ENCODE data around the gene NECTIN2.
A peak's percentile ranks its signal among the peaks of the same experiment; 100 is the strongest.

The NECTIN2 gene

DNA sequence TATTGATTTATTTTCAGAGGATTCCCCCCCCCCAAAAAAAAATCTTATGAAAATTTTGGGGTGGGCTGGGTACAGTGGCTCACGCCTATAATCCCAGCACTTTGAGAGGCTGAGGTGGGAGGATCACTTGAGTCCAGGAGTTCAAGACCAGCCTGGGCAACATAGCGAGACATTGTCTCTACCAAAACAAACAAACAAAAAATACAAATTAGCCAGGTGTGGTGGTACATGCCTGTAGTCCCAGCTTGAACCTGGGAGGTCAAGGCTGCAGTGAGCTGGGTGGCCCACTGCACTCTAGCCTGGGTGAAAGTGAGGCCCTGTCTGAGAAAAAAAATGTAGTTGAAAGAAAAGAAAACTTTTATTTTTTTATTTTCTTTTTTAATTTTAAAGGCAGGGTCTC is 17.9 kb downstream of the NECTIN2 start:
- ChIA-PET POLR2A (ENCODE audit: low non-redundant PET) (no interaction called here), CTCF (no interaction called here)

DNA sequence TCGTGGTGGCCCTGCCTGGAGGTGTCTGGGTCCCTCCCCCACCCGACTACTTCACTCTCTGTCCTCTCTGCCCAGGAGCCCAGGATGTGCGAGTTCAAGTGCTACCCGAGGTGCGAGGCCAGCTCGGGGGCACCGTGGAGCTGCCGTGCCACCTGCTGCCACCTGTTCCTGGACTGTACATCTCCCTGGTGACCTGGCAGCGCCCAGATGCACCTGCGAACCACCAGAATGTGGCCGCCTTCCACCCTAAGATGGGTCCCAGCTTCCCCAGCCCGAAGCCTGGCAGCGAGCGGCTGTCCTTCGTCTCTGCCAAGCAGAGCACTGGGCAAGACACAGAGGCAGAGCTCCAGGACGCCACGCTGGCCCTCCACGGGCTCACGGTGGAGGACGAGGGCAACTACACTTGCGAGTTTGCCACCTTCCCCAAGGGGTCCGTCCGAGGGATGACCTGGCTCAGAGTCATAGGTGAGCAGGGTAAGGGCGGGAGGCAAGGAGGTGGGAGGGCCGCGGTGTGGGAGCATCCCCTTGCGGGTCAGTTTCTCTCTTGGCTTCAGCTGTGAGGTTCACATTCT is 19.2 kb downstream of the NECTIN2 start:
- TF ChIP-seq, protein P1, sequence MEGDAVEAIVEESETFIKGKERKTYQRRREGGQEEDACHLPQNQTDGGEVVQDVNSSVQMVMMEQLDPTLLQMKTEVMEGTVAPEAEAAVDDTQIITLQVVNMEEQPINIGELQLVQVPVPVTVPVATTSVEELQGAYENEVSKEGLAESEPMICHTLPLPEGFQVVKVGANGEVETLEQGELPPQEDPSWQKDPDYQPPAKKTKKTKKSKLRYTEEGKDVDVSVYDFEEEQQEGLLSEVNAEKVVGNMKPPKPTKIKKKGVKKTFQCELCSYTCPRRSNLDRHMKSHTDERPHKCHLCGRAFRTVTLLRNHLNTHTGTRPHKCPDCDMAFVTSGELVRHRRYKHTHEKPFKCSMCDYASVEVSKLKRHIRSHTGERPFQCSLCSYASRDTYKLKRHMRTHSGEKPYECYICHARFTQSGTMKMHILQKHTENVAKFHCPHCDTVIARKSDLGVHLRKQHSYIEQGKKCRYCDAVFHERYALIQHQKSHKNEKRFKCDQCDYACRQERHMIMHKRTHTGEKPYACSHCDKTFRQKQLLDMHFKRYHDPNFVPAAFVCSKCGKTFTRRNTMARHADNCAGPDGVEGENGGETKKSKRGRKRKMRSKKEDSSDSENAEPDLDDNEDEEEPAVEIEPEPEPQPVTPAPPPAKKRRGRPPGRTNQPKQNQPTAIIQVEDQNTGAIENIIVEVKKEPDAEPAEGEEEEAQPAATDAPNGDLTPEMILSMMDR (conservative IDR thresholded peaks at IDR 0.05; ENCODE audit: low read depth), result no peak
- ChIA-PET CTCF (interaction anchor here (0.7 kb wide), 1 partner anchor 315 kb away, joined by 4 read pairs; no protein-coding TSS in a partner anchor), POLR2A (ENCODE audit: low non-redundant PET) (no interaction called here)
- no peak for DNase-seq (ENCODE audit: low spot score)
- no peak overlapping the region for H3K27ac ChIP-seq

More for the DNA sequence above, 17.9 kb downstream of the NECTIN2 start:
- H3K27ac ChIP-seq, result no peak overlapping the region
- TF ChIP-seq, protein P1 (conservative IDR thresholded peaks at IDR 0.05; ENCODE audit: low read depth), result no peak
- no peak for DNase-seq (ENCODE audit: low spot score)

DNA sequence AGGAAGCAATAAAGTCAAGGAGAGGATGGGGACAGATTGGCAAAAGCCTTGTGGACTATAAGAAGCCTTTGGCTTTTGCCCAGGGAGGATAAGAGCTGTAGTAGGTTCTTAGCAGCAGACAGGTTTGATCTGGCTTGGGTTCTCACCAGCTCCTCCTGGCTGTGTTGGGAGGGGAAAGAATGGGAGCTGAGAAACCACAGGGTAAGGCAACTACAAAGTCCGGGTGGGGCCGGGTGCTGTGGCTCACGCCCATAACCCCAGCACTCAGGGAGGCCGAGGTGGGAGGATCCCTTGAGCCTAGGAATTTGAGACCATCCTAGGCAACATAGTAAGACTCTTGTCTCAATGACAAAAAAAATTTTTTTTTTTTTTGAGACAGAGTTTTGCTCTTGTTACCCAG is 20.6 kb downstream of the NECTIN2 start:
- ChIA-PET POLR2A (ENCODE audit: low non-redundant PET) (no interaction called here), CTCF (interaction anchor here (0.7 to 0.9 kb wide), 2 partner anchors 11 to 131 kb away, joined by 3 read pairs; no protein-coding TSS in a partner anchor)
- TF ChIP-seq, protein P1 (conservative IDR thresholded peaks at IDR 0.05; ENCODE audit: low read depth), result no peak
- DNase-seq (ENCODE audit: low spot score), result no peak
- no peak overlapping the region for H3K27ac ChIP-seq

DNA sequence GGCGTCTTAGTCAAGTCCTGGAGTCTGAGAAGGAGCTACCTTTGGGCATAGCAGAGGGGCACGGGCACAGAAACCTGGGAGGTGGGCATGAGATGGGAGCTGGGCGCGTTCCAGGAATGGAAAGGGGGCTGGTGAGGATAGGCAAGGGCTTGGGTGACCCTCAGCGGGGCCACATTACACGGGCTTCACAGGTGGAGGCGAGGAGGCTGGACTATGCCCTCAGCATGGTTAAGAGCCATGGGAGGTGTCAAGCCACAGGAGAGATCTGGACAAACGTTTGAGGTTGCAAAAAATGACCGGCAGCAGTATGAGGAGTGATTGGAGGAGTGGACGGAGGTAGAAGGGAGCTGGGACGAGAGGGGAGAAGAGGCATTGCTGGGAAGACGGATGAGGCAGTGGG is 21.5 kb downstream of the NECTIN2 start:
- ChIA-PET POLR2A (ENCODE audit: low non-redundant PET) (no interaction called here), CTCF (no interaction called here)
- H3K27ac ChIP-seq, result peak overlapping the region; percentile 25
- DNase-seq (ENCODE audit: low spot score), result no peak
- TF ChIP-seq, protein P1 (conservative IDR thresholded peaks at IDR 0.05; ENCODE audit: low read depth), result no peak

DNA sequence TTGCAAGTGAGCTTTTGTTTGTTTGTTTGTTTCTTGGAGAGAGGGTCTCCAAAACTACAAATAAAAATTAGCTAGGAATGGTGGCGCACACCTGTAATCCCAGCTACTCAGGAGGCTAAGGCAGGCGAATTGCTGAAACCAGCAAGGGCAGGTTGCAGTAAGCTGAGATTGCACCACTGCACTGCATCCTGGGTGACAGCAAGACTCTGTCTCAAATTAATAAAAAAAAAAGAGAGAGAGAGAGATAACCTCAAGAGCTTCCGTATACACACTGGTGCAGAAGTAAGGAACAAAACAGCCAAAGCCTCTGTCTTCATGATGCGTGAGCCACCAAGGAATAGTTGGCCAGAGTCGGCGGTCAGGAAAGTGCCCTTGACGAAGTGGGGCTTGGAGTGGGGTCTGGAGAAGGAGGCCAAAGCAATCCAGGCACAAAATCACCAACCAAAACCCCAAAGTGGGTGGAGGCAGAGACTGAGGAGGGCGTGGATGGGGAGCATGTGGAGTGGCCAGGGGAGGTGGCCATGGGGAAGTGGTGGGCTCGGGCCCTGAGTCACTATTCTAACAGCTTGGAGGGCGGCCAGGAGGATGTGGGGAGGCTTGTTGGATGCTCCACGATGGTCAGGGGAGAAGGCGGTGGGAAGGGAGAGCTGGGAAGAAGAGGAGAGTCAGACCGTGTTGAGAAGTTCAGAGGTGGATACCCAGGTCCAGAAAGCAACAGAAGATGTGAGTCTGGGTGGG is 23.8 kb downstream of the NECTIN2 start:
- DNase-seq (ENCODE audit: low spot score), result no peak
- ChIA-PET CTCF (interaction anchor here (0.5 to 1.0 kb wide), 3 partner anchors 14 to 847 kb away, joined by 3 to 4 read pairs (median 3); no protein-coding TSS in a partner anchor), POLR2A (ENCODE audit: low non-redundant PET) (no interaction called here)
- TF ChIP-seq, protein P1 (conservative IDR thresholded peaks at IDR 0.05; ENCODE audit: low read depth), result no peak
- peak overlapping the region; percentile 43; the same call in 1 of the 2 replicates for H3K27ac ChIP-seq

DNA sequence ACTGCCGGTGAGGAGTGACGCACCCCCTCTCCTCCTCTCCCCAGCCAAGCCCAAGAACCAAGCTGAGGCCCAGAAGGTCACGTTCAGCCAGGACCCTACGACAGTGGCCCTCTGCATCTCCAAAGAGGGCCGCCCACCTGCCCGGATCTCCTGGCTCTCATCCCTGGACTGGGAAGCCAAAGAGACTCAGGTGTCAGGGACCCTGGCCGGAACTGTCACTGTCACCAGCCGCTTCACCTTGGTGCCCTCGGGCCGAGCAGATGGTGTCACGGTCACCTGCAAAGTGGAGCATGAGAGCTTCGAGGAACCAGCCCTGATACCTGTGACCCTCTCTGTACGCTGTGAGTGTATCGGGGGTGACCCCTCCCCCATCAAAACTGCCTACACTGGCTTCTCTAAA is 25.7 kb downstream of the NECTIN2 start:
- POLR2A ChIA-PET (ENCODE audit: low non-redundant PET), result no interaction called here
- H3K27ac ChIP-seq, result no peak overlapping the region
- CTCF ChIA-PET, result no interaction called here
- DNase-seq (ENCODE audit: low spot score), result no peak
- TF ChIP-seq, protein P1 (conservative IDR thresholded peaks at IDR 0.05; ENCODE audit: low read depth), result no peak

Measured in RWPE1 (cell line).